AG10803 (cell line): Measurements from ENCODE around the gene GALK2.
"Not testable (repeated sequence)": the region's sequence is repeated elsewhere in the genome, so short reads cannot be mapped to it uniquely, and the experiment has no call there.

Experiments used
- DNase-seq: peaks from one replicate; pipeline ENCODE4 v3.0.0; 2010; ENCODE audit warnings: low read depth
- H3K4me3 ChIP-seq: 2 replicates; pipeline ENCODE4 v1.5.1; 2011; ENCODE audit warnings: mild to moderate bottlenecking, low read length, control low read depth
- CTCF ChIP-seq: conservative IDR thresholded peaks from 2 replicates; pipeline ENCODE4 v1.5.1; 2011; ENCODE audit warnings: mild to moderate bottlenecking, low read length, control low read depth, inconsistent platforms

The GALK2 gene

GRCh38 chr15:49331442-49331841 lies 161.4 kb downstream of the GALK2 start:
- no peak overlapping the region for H3K4me3 ChIP-seq
- no peak for TF ChIP-seq CTCF
- DNase-seq: peak; percentile 41

GRCh38 chr15:49331951-49332350 lies 161.9 kb downstream of the GALK2 start:
- H3K4me3 ChIP-seq: no peak overlapping the region
- DNase-seq: peak; percentile 28
- no peak for TF ChIP-seq CTCF

GRCh38 chr15:49339656-49340055 lies 169.6 kb downstream of the GALK2 start:
- no peak for TF ChIP-seq CTCF
- no peak overlapping the region for H3K4me3 ChIP-seq
- no peak for DNase-seq

GRCh38 chr15:49343546-49343945 lies 173.5 kb downstream of the GALK2 start:
- no peak for DNase-seq
- no peak for TF ChIP-seq CTCF
- no peak overlapping the region for H3K4me3 ChIP-seq

GRCh38 chr15:49354439-49354838 lies 184.4 kb downstream of the GALK2 start:
- H3K4me3 ChIP-seq, DNase-seq: not testable (repeated sequence)

- no peak for TF ChIP-seq CTCF
- no peak overlapping the region for H3K4me3 ChIP-seq
- DNase-seq: no peak
Observed at GRCh38 chr15:49361370-49361769, 191.3 kb downstream of the GALK2 start.

GRCh38 chr15:49366496-49366895 lies 196.4 kb downstream of the GALK2 start:
- H3K4me3 ChIP-seq: no peak overlapping the region
- no peak for TF ChIP-seq CTCF
- no peak for DNase-seq

GRCh38 chr15:49370782-49371181 lies 200.7 kb downstream of the GALK2 start:
- H3K4me3 ChIP-seq: no peak overlapping the region
- TF ChIP-seq CTCF: peak; percentile 30; the same call in 1 of the 2 replicates
- peak; percentile 11 for DNase-seq
